GOT3 (cell line): ENCODE data around the gene NDUFAF3.

Experiments
- DNase-seq: peaks from one replicate; lab custom pipeline; 2025; ENCODE audit warnings: mixed read lengths; lab: John Stamatoyannopoulos, UW

Gene NDUFAF3

GRCh38 chr3:49054344-49054862 lies 32.5 kb downstream of the NDUFAF3 start:
- no peak for DNase-seq

- DNase-seq, result no peak
These were observed 35.3 kb downstream of the NDUFAF3 start for GRCh38 chr3:49057268-49057667.

GRCh38 chr3:49058011-49058410 lies 36.1 kb downstream of the NDUFAF3 start:
- DNase-seq, result no peak
